ENCODE data around the gene TRMT61A. TPM values are rescaled to one million over a fixed set of nuclear protein-coding genes. Genes with fewer than 3 reads are reported as not detected.
"Not testable (repeated sequence)": the region's sequence is repeated elsewhere in the genome, so short reads cannot be mapped to it uniquely, and the experiment has no call there.

TRMT61A gene
- total RNA-seq, 1 experiment from 2014 or later, result 14.9 TPM

- Histone ChIP-seq H3K9ac (ENCODE audit: low read length) (peak overlapping the region; percentile 83; the same call in 1 of the 2 replicates), H2AFZ (ENCODE audit: low read depth, low read length, poor library complexity, severe bottlenecking) (no peak overlapping the region), H3K36me3 (ENCODE audit: control insufficient read depth in 1 of 2, insufficient read depth in 2 of 2, low read length in 2 of 2) (peaks cover 0 to 12% of the 10 kb centered on the region in 2 experiments; a peak in 2 of 4 replicates), H3K4me3 (replicated peaks in 1 of 2; ENCODE audit: low read depth in 1 of 2, low read length in 2 of 2) (no peak overlapping the region), H3K79me2 (ENCODE audit: insufficient read depth, low read length) (peaks cover 16% of the 10 kb centered on the region; the same call in 1 of the 2 replicates), H3K4me2 (ENCODE audit: low read length) (peak overlapping the region; percentile 82), H3K9me3 (ENCODE audit: control insufficient read depth in 1 of 2, insufficient read depth in 1 of 2, low read depth in 1 of 2, low read length in 2 of 2) (no peaks in the 10 kb centered on the region), H3K27me3 (ENCODE audit: insufficient read depth, low read length) (no peaks in the 10 kb centered on the region), H3K9me2 (ENCODE audit: insufficient read depth) (no peaks in the 10 kb centered on the region), H4K20me1 (ENCODE audit: insufficient read depth) (no peaks in the 10 kb centered on the region; the same call in 1 of the 2 replicates), H3K4me1 (ENCODE audit: control insufficient read depth in 1 of 2, insufficient read depth in 2 of 2, low read length in 2 of 2) (peaks cover 20 to 51% of the 10 kb centered on the region in 2 experiments; a peak in 3 of 4 replicates), H3K27ac (ENCODE audit: low read depth, low read length) (no peak overlapping the region)
- ATAC-seq (no peak), DNase-seq (ENCODE audit: low read depth, low spot score) (no peak)
- no TSS peak for BruUV-seq (replicated peaks)
- intact Hi-C loops (cut with micrococcal nuclease), result no loop called here
- CTCF ChIA-PET, result no interaction called here
- RAD21 ChIA-PET (ENCODE audit: low non-redundant PET in 1 of 2, low total read pairs in 2 of 2, uncharacterized antibody in 2 of 2, unreplicated experiment in 2 of 2), result no interaction called here
- POLR2A ChIA-PET, result interaction anchor here (0.9 kb wide), 1 partner anchor 33 kb away, joined by 5 read pairs; no protein-coding TSS in a partner anchor
- no peak for TF ChIP-seq SP1 (IDR thresholded peaks at IDR 0.05; ENCODE audit: low read depth)
- TF ChIP-seq EZH2phosphoT487 (IDR thresholded peaks at IDR 0.05; ENCODE audit: borderline replicate concordance), result no peak
- TF ChIP-seq MAX (IDR thresholded peaks at IDR 0.05), result no peak
Observed at GRCh38 chr14:103523575-103523954, 5.4 kb upstream of the TRMT61A start.

GRCh38 chr14:103524002-103524935 lies 4.7 kb upstream of the TRMT61A start:
- no peaks in the 10 kb centered on the region for H3K9me2 ChIP-seq (ENCODE audit: insufficient read depth)
- ATAC-seq (no peak), DNase-seq (ENCODE audit: low read depth, low spot score) (no peak)
- H3K27ac ChIP-seq (ENCODE audit: low read depth, low read length), result no peak overlapping the region
- H2AFZ ChIP-seq (ENCODE audit: low read depth, low read length, poor library complexity, severe bottlenecking), result no peak overlapping the region
- no peaks in the 10 kb centered on the region; the same call in 1 of the 2 replicates for H4K20me1 ChIP-seq (ENCODE audit: insufficient read depth)
- ChIA-PET RAD21 (ENCODE audit: low non-redundant PET in 1 of 2, low total read pairs in 2 of 2, uncharacterized antibody in 2 of 2, unreplicated experiment in 2 of 2) (no interaction called here), POLR2A (no interaction called here), CTCF (no interaction called here)
- no peak overlapping the region for H3K4me3 ChIP-seq (replicated peaks in 1 of 2; ENCODE audit: low read depth in 1 of 2, low read length in 2 of 2)
- H3K27me3 ChIP-seq (ENCODE audit: insufficient read depth, low read length), result no peaks in the 10 kb centered on the region
- no peak overlapping the region for H3K9ac ChIP-seq (ENCODE audit: low read length)
- BruUV-seq (replicated peaks), result no TSS peak
- H3K4me1 ChIP-seq (ENCODE audit: control insufficient read depth in 1 of 2, insufficient read depth in 2 of 2, low read length in 2 of 2), result peaks cover 15 to 46% of the 10 kb centered on the region in 2 experiments; a peak in 3 of 4 replicates
- intact Hi-C loops (cut with micrococcal nuclease), result no loop called here
- no peak overlapping the region for H3K4me2 ChIP-seq (ENCODE audit: low read length)
- H3K79me2 ChIP-seq (ENCODE audit: insufficient read depth, low read length), result peaks cover 19% of the 10 kb centered on the region
- H3K9me3 ChIP-seq (ENCODE audit: control insufficient read depth in 1 of 2, insufficient read depth in 1 of 2, low read depth in 1 of 2, low read length in 2 of 2), result no peaks in the 10 kb centered on the region
- peaks cover 0 to 9% of the 10 kb centered on the region in 2 experiments; a peak in 1 of 4 replicates for H3K36me3 ChIP-seq (ENCODE audit: control insufficient read depth in 1 of 2, insufficient read depth in 2 of 2, low read length in 2 of 2)
- TF ChIP-seq ELF1 (IDR thresholded peaks at IDR 0.05; ENCODE audit: borderline replicate concordance, low read depth), result no peak
- peak in 2 of 3 experiments; percentile 9 to 20; a peak in 2 of 6 replicates for TF ChIP-seq CTCF (IDR thresholded peaks at IDR 0.05 in 2 of 3, conservative IDR thresholded peaks at IDR 0.05 in 1 of 3; ENCODE audit: borderline replicate concordance in 1 of 3, insufficient read depth in 1 of 3, low read depth in 2 of 3, low read length in 2 of 3)

- H3K9me2 ChIP-seq (ENCODE audit: insufficient read depth); H2AFZ ChIP-seq (ENCODE audit: low read depth, low read length, poor library complexity, severe bottlenecking); H3K9ac ChIP-seq (ENCODE audit: low read length); H3K9me3 ChIP-seq (ENCODE audit: control insufficient read depth in 1 of 2, insufficient read depth in 1 of 2, low read depth in 1 of 2, low read length in 2 of 2); H3K36me3 ChIP-seq (ENCODE audit: control insufficient read depth in 1 of 2, insufficient read depth in 2 of 2, low read length in 2 of 2); H3K27me3 ChIP-seq (ENCODE audit: insufficient read depth, low read length); H3K4me3 ChIP-seq (replicated peaks in 1 of 2; ENCODE audit: low read depth in 1 of 2, low read length in 2 of 2); H3K27ac ChIP-seq (ENCODE audit: low read depth, low read length); DNase-seq (ENCODE audit: low read depth, low spot score); POLR2A ChIA-PET; H4K20me1 ChIP-seq (ENCODE audit: insufficient read depth); ATAC-seq; BruUV-seq (replicated peaks); CTCF ChIA-PET; RAD21 ChIA-PET (ENCODE audit: low non-redundant PET in 1 of 2, low total read pairs in 2 of 2, uncharacterized antibody in 2 of 2, unreplicated experiment in 2 of 2); intact Hi-C loops (cut with micrococcal nuclease); H3K4me2 ChIP-seq (ENCODE audit: low read length): not testable (repeated sequence)
- Histone ChIP-seq H3K4me1 (ENCODE audit: control insufficient read depth in 1 of 2, insufficient read depth in 2 of 2, low read length in 2 of 2) (peaks cover 17 to 43% of the 10 kb centered on the region in 2 experiments; a peak in 3 of 4 replicates), H3K79me2 (ENCODE audit: insufficient read depth, low read length) (peaks cover 25% of the 10 kb centered on the region)
Observed at GRCh38 chr14:103525430-103526246, 3.4 kb upstream of the TRMT61A start.
